HepG2 (cell line): ENCODE measurements around the gene ADAMTS2. TPM values are rescaled to one million over a fixed set of nuclear protein-coding genes. Genes with fewer than 3 reads are reported as not detected.

ENCODE experiments used
- ATAC-seq: fragments of 200-7000 bp; cut with Tn5 transposase; 3 replicates; pipeline ENCODE4 v1.9.1; 2020; ENCODE audit warnings: mild to moderate bottlenecking, moderate library complexity
- BruUV-seq: library from RNA; stranded (reverse); fragments of 400-500 nt; replicated peaks from 2 replicates; lab custom pipeline; 2021; lab: Mats Ljungman, UMichigan
- CTCF ChIA-PET: fragments of 300-600 bp; formaldehyde crosslinking; extraction: SDS; loops from one replicate; lab custom pipeline; 2021; ENCODE audit warnings: low total read pairs, inconsistent platforms, low intra/inter-chr PET ratio; lab: Yijun Ruan, JAX
- POLR2A ChIA-PET: fragments of 350-600 bp; sonication (Branson Sonifier 250); formaldehyde crosslinking; loops from one replicate; lab custom pipeline; 2020; ENCODE audit warnings: antibody characterized with exemption, inconsistent platforms; lab: Yijun Ruan, JAX
- DNase-seq: peaks from one replicate; pipeline ENCODE4 v3.0.0-alpha.2; 2015; ENCODE audit warnings: low spot score
- FAIRE-seq: peaks from 3 replicates; lab custom pipeline; 2011; peaks lifted over from hg19 to GRCh38; lab: Jason Lieb, UNC
- H2AFZ ChIP-seq: one replicate; pipeline ENCODE4 v1.6.1; 2011; ENCODE audit warnings: low read length, inconsistent platforms
- H3K27ac ChIP-seq: fragments of 300-600 bp; 3 replicates; pipeline ENCODE4 v1.8.0; 2011; ENCODE audit warnings: mixed run types, mild to moderate bottlenecking, mixed read lengths, low read length, inconsistent platforms; ENCODE audit not compliant: insufficient read depth; ENCODE audit errors: extremely low read length
- H3K27me3 ChIP-seq, 2 experiments: fragments of 200-600 bp in 1 of 2; 2 replicates in 1 of 2; 3 replicates in 1 of 2; pipeline versions ENCODE4 v1.6.0 to v1.8.0; 2011; ENCODE audit warnings: low read length in 2 of 2, mild to moderate bottlenecking in 2 of 2, moderate library complexity in 2 of 2, inconsistent platforms in 1 of 2; ENCODE audit not compliant: insufficient read depth in 2 of 2, control insufficient read depth in 1 of 2
- H3K36me3 ChIP-seq, 2 experiments: fragments of 200-600 bp in 1 of 2; replicated peaks in 1 of 2; 2 replicates in 1 of 2; 3 replicates in 1 of 2; pipeline versions ENCODE4 v1.5.1 to v1.8.0; 2011; ENCODE audit warnings: low read length in 2 of 2, inconsistent platforms in 1 of 2; ENCODE audit not compliant: insufficient read depth in 2 of 2, control insufficient read depth in 1 of 2
- H3K4me1 ChIP-seq: 2 replicates; pipeline ENCODE4 v1.5.1; 2012; ENCODE audit warnings: low read length, inconsistent platforms; ENCODE audit not compliant: insufficient read depth
- H3K4me2 ChIP-seq: 2 replicates; pipeline ENCODE4 v1.6.0; 2011; ENCODE audit warnings: low read depth, low read length, inconsistent platforms
- H3K4me3 ChIP-seq, 3 experiments: fragments of 200-600 bp in 1 of 3; sonication (generic), shearing (Covaris generic) in 1 of 3; replicated peaks in 1 of 3; 2 replicates each; pipeline ENCODE4 v1.5.1; 2011 to 2016; ENCODE audit warnings: low read length in 3 of 3, inconsistent platforms in 2 of 3, low read depth in 2 of 3, mild to moderate bottlenecking in 2 of 3, control low read depth in 1 of 3, mixed read lengths in 1 of 3; ENCODE audit not compliant: insufficient read depth in 1 of 3
- H3K79me2 ChIP-seq: one replicate; pipeline ENCODE4 v1.6.1; 2011; ENCODE audit warnings: low read length, inconsistent platforms; ENCODE audit not compliant: insufficient read depth
- H3K9ac ChIP-seq: 2 replicates; pipeline ENCODE4 v1.6.0; 2011; ENCODE audit warnings: mild to moderate bottlenecking, low read depth, low read length, inconsistent platforms; ENCODE audit not compliant: insufficient read depth
- H3K9me3 ChIP-seq: 2 replicates; pipeline ENCODE4 v1.5.1; 2012; ENCODE audit warnings: mild to moderate bottlenecking, low read length
- H4K20me1 ChIP-seq: 2 replicates; pipeline ENCODE4 v1.6.0; 2011; ENCODE audit warnings: inconsistent platforms, mild to moderate bottlenecking, low read length, moderate library complexity; ENCODE audit not compliant: insufficient read depth
- ADNP ChIP-seq: sonication (generic); formaldehyde crosslinking; IDR thresholded peaks from 2 replicates; pipeline ENCODE4 v1.4.0; 2020; ENCODE audit warnings: missing genetic modification reagents
- AKNA ChIP-seq: sonication (generic); formaldehyde crosslinking; IDR thresholded peaks from 2 replicates; pipeline ENCODE4 v1.4.0; 2020; ENCODE audit warnings: missing genetic modification reagents, borderline replicate concordance
- FOXM1 ChIP-seq: sonication (generic); formaldehyde crosslinking; IDR thresholded peaks from 2 replicates; pipeline ENCODE4 v1.5.0; 2020; ENCODE audit warnings: missing genetic modification reagents
- IKZF5 ChIP-seq: IDR thresholded peaks from 2 replicates; pipeline ENCODE4 v1.6.1; 2018; ENCODE audit warnings: missing genetic modification reagents, mild to moderate bottlenecking, missing compliant biosample characterization
- MEIS2 ChIP-seq: sonication (generic); formaldehyde crosslinking; IDR thresholded peaks from 2 replicates; pipeline ENCODE4 v1.9.0; 2021; ENCODE audit warnings: mild to moderate bottlenecking, missing genetic modification reagents
- MXD3 ChIP-seq: IDR thresholded peaks from 2 replicates; pipeline ENCODE4 v1.6.1; 2016; ENCODE audit warnings: mild to moderate bottlenecking, missing biosample characterization, missing genetic modification reagents
- RXRB ChIP-seq: IDR thresholded peaks from 2 replicates; pipeline ENCODE4 v1.6.1; 2016; ENCODE audit warnings: borderline replicate concordance, missing genetic modification reagents, missing compliant biosample characterization
- TRAFD1 ChIP-seq: sonication (generic); formaldehyde crosslinking; IDR thresholded peaks from 2 replicates; pipeline ENCODE4 v1.5.1; 2020; ENCODE audit warnings: missing genetic modification reagents, mild to moderate bottlenecking, borderline replicate concordance
- TSC22D2 ChIP-seq: sonication (generic); formaldehyde crosslinking; IDR thresholded peaks from 2 replicates; pipeline ENCODE4 v1.5.1; 2020; ENCODE audit warnings: missing genetic modification reagents, mild to moderate bottlenecking, borderline replicate concordance
- ZFAT ChIP-seq: sonication (generic); formaldehyde crosslinking; conservative IDR thresholded peaks from 2 replicates; pipeline ENCODE4 v1.8.1; 2023; ENCODE audit warnings: missing genetic modification reagents, inconsistent platforms
- ZFP90 ChIP-seq: sonication (generic); formaldehyde crosslinking; IDR thresholded peaks from 2 replicates; pipeline ENCODE4 v1.8.0; 2022; ENCODE audit warnings: missing genetic modification reagents, mild to moderate bottlenecking, inconsistent platforms, borderline replicate concordance
- ZFX ChIP-seq: sonication (generic); formaldehyde crosslinking; IDR thresholded peaks from 2 replicates; pipeline ENCODE4 v1.4.0; 2020; ENCODE audit warnings: mild to moderate bottlenecking, low read depth, missing genetic modification reagents, moderate library complexity
- ZNF282 ChIP-seq: fragments of 450-650 bp; IDR thresholded peaks from 2 replicates; pipeline ENCODE4 v1.6.1; 2018; ENCODE audit not compliant: partially characterized antibody
- ZNF615 ChIP-seq: sonication (generic); formaldehyde crosslinking; IDR thresholded peaks from 2 replicates; pipeline ENCODE4 v1.5.0; 2020; ENCODE audit warnings: mild to moderate bottlenecking, missing genetic modification reagents, borderline replicate concordance
- WGBS: methylation state at CpG from one replicate; pipeline ENCODE4 v1.1.6; 2017; ENCODE audit warnings: low lambda C conversion rate; 5-methylcytosine and 5-hydroxymethylcytosine counted together
- in situ Hi-C: cut with HindIII; loops from 2 replicates; pipeline ENCODE4 v1.10.0; 2017; ENCODE audit warnings: low pct_unique_long_range_greater_than_20kb; ENCODE audit not compliant: extremely low pct_ligation_motif_present
- intact Hi-C: fragments of 100-400 bp; cut with micrococcal nuclease; formaldehyde crosslinking; loops from one replicate; pipeline ENCODE4 v1.10.0; 2022; ENCODE audit not compliant: unreplicated experiment
- polyA plus RNA-seq, 8 experiments: library from polyadenylated mRNA; depleted of rRNA in 3 of 8; stranded (reverse) in 7 of 8; unstranded in 1 of 8; fragments of >200 nt; fragmentation: Illumina TruSeq in 4 of 8; extraction: Trizol in 4 of 8; gene quantifications; 2 replicates each; pipeline versions ENCODE4 v1.2.1 to v1.2.3, GENCODE V29; 2011 to 2016; ENCODE audit warnings: low read depth in 4 of 8, missing spikeins in 1 of 8, mixed read lengths in 1 of 8; ENCODE audit not compliant: insufficient read depth in 1 of 8
- total RNA-seq, 5 experiments: library from RNA; depleted of rRNA; stranded (reverse); fragments of >200 nt; fragmentation: Illumina TruSeq; extraction: Trizol; gene quantifications; 2 replicates each; pipeline ENCODE4 v1.2.3, GENCODE V29; 2016; ENCODE audit warnings: low read depth in 1 of 5

ADAMTS2 gene
- total and polyA plus RNA-seq, 2 of the 13 experiments (the other 11 are each of a cell fraction or from before 2014, with no cell fraction given): 0.24 to 3.5 TPM

- no peak for TF ChIP-seq AKNA (CRISPR knock-in tag)
- no peak for TF ChIP-seq ZFAT (CRISPR knock-in tag)
- no peak for TF ChIP-seq IKZF5 (CRISPR knock-in tag)
These were observed 115.9 kb downstream of the ADAMTS2 start (continued) for GRCh38 chr5:179229331-179229831.

- Histone ChIP-seq H3K4me1 (no peaks in the 10 kb centered on the region), H3K27me3 (peaks cover 0 to 26% of the 10 kb centered on the region in 2 experiments; a peak in 4 of 5 replicates), H3K27ac (no peak overlapping the region), H3K9ac (no peak overlapping the region), H3K79me2 (no peaks in the 10 kb centered on the region), H3K4me2 (no peak overlapping the region), H2AFZ (no peak overlapping the region), H3K9me3 (no peaks in the 10 kb centered on the region), H4K20me1 (no peaks in the 10 kb centered on the region), H3K4me3 (no peak overlapping the region), H3K36me3 (no peaks in the 10 kb centered on the region; a peak in 1 of 5 replicates)
- ATAC-seq (peak; percentile 54), DNase-seq (no peak), FAIRE-seq (no peak)
- in situ Hi-C loops (no loop called here), intact Hi-C loops (no loop called here)
- BruUV-seq: no TSS peak
- 42% methylated on average over 5 of the region's 20 CpGs for WGBS
- CTCF ChIA-PET: no interaction called here
- POLR2A ChIA-PET: no interaction called here
- TF ChIP-seq ZNF615 (no peak), MXD3 (CRISPR knock-in tag) (no peak), RXRB (no peak), ZFP90 (no peak), MEIS2 (CRISPR knock-in tag) (no peak), ZNF282 (no peak), ZFX (CRISPR knock-in tag) (no peak), TSC22D2 (CRISPR knock-in tag) (no peak), FOXM1 (no peak), ADNP (CRISPR knock-in tag) (no peak), TRAFD1 (CRISPR knock-in tag) (no peak)
These were observed 116.7 kb downstream of the ADAMTS2 start for GRCh38 chr5:179228341-179229121.
